ENCODE results near the gene CIDEC. TPM values are rescaled to one million over a fixed set of nuclear protein-coding genes. Genes with fewer than 3 reads are reported as not detected.
A peak's percentile ranks its signal among the peaks of the same experiment; 100 is the strongest.

CIDEC gene
- total RNA-seq, 1 experiment from 2014 or later, result not detected

- TF ChIP-seq SIN3A (IDR thresholded peaks at IDR 0.05; ENCODE audit: borderline replicate concordance, insufficient read depth, low read depth, low read length) (no peak), TCF7L2 (IDR thresholded peaks at IDR 0.05; ENCODE audit: low read depth, low read length) (no peak), POLR2AphosphoS5 (IDR thresholded peaks at IDR 0.05; ENCODE audit: low read depth, low read length) (no peak)
- TF ChIP-seq, protein P1, sequence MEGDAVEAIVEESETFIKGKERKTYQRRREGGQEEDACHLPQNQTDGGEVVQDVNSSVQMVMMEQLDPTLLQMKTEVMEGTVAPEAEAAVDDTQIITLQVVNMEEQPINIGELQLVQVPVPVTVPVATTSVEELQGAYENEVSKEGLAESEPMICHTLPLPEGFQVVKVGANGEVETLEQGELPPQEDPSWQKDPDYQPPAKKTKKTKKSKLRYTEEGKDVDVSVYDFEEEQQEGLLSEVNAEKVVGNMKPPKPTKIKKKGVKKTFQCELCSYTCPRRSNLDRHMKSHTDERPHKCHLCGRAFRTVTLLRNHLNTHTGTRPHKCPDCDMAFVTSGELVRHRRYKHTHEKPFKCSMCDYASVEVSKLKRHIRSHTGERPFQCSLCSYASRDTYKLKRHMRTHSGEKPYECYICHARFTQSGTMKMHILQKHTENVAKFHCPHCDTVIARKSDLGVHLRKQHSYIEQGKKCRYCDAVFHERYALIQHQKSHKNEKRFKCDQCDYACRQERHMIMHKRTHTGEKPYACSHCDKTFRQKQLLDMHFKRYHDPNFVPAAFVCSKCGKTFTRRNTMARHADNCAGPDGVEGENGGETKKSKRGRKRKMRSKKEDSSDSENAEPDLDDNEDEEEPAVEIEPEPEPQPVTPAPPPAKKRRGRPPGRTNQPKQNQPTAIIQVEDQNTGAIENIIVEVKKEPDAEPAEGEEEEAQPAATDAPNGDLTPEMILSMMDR (IDR thresholded peaks at IDR 0.05), result no peak
- TF ChIP-seq, protein P2, sequence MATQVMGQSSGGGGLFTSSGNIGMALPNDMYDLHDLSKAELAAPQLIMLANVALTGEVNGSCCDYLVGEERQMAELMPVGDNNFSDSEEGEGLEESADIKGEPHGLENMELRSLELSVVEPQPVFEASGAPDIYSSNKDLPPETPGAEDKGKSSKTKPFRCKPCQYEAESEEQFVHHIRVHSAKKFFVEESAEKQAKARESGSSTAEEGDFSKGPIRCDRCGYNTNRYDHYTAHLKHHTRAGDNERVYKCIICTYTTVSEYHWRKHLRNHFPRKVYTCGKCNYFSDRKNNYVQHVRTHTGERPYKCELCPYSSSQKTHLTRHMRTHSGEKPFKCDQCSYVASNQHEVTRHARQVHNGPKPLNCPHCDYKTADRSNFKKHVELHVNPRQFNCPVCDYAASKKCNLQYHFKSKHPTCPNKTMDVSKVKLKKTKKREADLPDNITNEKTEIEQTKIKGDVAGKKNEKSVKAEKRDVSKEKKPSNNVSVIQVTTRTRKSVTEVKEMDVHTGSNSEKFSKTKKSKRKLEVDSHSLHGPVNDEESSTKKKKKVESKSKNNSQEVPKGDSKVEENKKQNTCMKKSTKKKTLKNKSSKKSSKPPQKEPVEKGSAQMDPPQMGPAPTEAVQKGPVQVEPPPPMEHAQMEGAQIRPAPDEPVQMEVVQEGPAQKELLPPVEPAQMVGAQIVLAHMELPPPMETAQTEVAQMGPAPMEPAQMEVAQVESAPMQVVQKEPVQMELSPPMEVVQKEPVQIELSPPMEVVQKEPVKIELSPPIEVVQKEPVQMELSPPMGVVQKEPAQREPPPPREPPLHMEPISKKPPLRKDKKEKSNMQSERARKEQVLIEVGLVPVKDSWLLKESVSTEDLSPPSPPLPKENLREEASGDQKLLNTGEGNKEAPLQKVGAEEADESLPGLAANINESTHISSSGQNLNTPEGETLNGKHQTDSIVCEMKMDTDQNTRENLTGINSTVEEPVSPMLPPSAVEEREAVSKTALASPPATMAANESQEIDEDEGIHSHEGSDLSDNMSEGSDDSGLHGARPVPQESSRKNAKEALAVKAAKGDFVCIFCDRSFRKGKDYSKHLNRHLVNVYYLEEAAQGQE (IDR thresholded peaks at IDR 0.05; ENCODE audit: insufficient read depth in 1 of 2, low read depth in 2 of 2, low read length in 1 of 2), result no peak
- ATAC-seq (peak; percentile 55), DNase-seq (ENCODE audit: low read depth, low spot score) (no peak)
- Histone ChIP-seq H3K9me3 (ENCODE audit: control insufficient read depth, insufficient read depth, low read depth, low read length) (no peaks in the 10 kb centered on the region), H3K36me3 (ENCODE audit: control insufficient read depth, insufficient read depth, low read length) (no peaks in the 10 kb centered on the region), H3K4me3 (ENCODE audit: low read depth in 2 of 2, low read length in 2 of 2) (peak overlapping the region; percentile 11 to 39; a peak in 2 of 4 replicates), H3K27ac (ENCODE audit: low read length) (no peak overlapping the region), H3K4me1 (ENCODE audit: control insufficient read depth, insufficient read depth, low read length) (peaks cover 6% of the 10 kb centered on the region; the same call in 1 of the 2 replicates), H3K27me3 (ENCODE audit: control insufficient read depth, insufficient read depth, low read length) (no peaks in the 10 kb centered on the region)
- in situ Hi-C loops (cut with HindIII; ENCODE audit: low pct_unique_long_range_greater_than_20kb, low sequenced_read_pairs) (no loop called here), intact Hi-C loops (cut with micrococcal nuclease; ENCODE audit: unreplicated experiment) (no loop called here)
- ChIA-PET POLR2A (no interaction called here), CTCF (no interaction called here)
- BruUV-seq (replicated peaks), result no TSS peak
Measured at GRCh38 chr3:9863058-9863772, 16.8 kb downstream of the CIDEC start.

DNA sequence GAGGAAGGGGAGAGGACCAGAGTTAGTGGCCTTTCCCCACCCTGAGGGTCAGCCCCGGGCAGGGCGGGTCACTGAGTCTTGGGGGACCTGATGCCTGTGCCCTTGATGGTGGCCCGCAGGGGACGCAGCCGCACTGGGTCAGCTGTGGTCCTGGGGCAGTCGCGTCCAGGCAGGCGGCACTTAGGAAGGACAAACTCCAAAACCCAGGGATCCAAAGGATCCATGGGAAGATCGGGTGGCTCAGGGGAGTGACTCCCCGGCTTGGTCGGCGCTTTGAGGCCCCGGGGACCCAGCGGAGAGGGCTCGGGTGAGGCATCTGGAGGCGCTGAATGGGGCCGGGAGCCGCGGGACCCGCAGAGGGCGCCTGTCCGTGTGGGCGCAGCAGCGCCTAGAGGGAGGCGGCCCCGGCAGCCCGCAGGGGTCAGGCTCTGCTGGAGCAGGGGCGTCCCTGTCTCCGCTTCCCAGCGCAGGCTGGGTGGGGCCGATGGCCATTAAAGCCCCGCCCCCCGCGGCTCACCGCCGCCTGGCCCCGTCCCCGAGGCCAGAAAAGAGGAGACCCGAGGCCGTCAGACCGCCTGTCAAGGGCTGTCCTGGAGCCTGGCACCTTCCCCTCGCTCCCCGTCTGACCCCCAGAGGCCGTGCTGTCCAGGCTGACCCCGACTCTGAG, 17.5 kb downstream of the CIDEC start:
- TF ChIP-seq POLR2AphosphoS5 (IDR thresholded peaks at IDR 0.05; ENCODE audit: low read depth, low read length), result no peak
- TF ChIP-seq, protein P1 (IDR thresholded peaks at IDR 0.05), result peak; percentile 67; the same call in 1 of the 2 replicates
- TF ChIP-seq SIN3A (IDR thresholded peaks at IDR 0.05; ENCODE audit: borderline replicate concordance, insufficient read depth, low read depth, low read length), result no peak
- Histone ChIP-seq H3K9me3 (ENCODE audit: control insufficient read depth, insufficient read depth, low read depth, low read length) (no peaks in the 10 kb centered on the region), H3K4me1 (ENCODE audit: control insufficient read depth, insufficient read depth, low read length) (peaks cover 6% of the 10 kb centered on the region; the same call in 1 of the 2 replicates), H3K27ac (ENCODE audit: low read length) (no peak overlapping the region), H3K36me3 (ENCODE audit: control insufficient read depth, insufficient read depth, low read length) (no peaks in the 10 kb centered on the region), H3K27me3 (ENCODE audit: control insufficient read depth, insufficient read depth, low read length) (no peaks in the 10 kb centered on the region), H3K4me3 (ENCODE audit: low read depth in 2 of 2, low read length in 2 of 2) (peak overlapping the region; percentile 11 to 39; a peak in 2 of 4 replicates)
- BruUV-seq (replicated peaks), result no TSS peak
- DNase-seq (ENCODE audit: low read depth, low spot score), result no peak
- intact Hi-C loops (cut with micrococcal nuclease; ENCODE audit: unreplicated experiment) (no loop called here), in situ Hi-C loops (cut with HindIII; ENCODE audit: low pct_unique_long_range_greater_than_20kb, low sequenced_read_pairs) (no loop called here)
- peak; percentile 87 for ATAC-seq
- POLR2A ChIA-PET, result no interaction called here
- CTCF ChIA-PET, result no interaction called here
